HG03139 (cell line): ENCODE data around the gene ADAMTSL5.
"Not testable (repeated sequence)": the region's sequence is repeated elsewhere in the genome, so short reads cannot be mapped to it uniquely, and the experiment has no call there.

Experiments
- ATAC-seq: cut with Tn5 transposase; IDR thresholded peaks from one replicate; pipeline ENCODE4 v1.9.1; 2021; ENCODE audit not compliant: unreplicated experiment

ADAMTSL5 gene

DNA sequence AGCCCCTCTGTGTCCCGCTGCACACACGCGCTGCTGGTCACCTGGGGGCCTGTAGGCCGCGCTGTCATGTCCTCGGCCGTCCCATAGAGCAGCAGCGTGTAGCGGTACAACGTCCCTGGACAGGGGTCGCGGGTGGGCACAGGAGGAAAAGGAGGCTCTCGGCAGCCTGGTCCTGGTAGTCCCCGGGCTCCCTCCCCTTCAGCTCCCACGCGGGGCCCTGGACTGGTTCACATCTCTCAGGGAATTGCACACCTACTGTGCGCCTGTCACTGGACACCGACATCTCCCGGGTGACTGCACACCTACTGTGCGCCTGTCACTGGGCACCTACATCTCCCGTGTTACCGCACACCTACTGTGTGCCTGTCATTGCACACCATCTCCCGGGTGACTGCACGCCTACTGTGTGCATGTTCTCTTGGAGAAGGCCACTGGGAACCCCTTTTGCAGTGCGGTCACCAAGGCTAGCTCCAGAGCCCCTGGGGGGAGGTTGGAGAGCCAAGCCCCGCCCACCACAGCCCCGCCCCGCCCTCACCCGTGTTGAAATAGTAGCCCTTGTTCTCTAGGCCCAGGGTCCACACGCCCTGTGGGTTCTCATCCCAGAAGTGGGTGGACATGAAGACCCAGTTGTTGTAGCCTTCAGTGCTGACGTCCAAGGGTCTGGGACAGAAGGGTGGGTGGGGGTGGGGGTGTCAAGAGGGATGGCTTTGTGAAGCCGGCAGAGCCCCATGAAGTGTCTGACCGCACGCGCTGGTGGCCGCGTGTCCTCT is 30.3 kb downstream of the ADAMTSL5 start:
- no peak for ATAC-seq

DNA sequence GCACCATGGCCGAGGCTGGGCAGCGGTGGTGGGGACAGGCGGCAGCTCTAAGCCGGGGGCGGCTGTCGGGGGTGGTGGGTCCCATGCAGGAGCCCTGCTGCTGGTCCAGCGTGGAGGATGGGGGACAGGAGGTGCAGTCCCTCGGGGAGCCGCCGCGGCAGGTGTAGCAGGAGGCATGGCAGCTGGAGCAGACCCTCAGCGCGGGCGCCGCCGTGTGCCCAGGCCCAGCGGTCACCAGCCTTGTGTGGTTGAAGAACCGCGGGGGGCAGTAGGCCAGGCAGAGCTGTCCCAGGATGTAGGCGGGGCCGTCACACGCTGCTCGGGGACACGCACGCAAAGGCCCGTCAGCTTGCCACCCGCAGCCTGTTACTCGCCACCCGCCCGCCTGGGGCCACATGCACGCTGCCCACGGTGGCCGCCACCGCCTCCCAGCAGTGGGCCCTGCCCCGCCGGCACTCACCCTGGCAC is 30.9 kb downstream of the ADAMTSL5 start:
- no peak for ATAC-seq

DNA sequence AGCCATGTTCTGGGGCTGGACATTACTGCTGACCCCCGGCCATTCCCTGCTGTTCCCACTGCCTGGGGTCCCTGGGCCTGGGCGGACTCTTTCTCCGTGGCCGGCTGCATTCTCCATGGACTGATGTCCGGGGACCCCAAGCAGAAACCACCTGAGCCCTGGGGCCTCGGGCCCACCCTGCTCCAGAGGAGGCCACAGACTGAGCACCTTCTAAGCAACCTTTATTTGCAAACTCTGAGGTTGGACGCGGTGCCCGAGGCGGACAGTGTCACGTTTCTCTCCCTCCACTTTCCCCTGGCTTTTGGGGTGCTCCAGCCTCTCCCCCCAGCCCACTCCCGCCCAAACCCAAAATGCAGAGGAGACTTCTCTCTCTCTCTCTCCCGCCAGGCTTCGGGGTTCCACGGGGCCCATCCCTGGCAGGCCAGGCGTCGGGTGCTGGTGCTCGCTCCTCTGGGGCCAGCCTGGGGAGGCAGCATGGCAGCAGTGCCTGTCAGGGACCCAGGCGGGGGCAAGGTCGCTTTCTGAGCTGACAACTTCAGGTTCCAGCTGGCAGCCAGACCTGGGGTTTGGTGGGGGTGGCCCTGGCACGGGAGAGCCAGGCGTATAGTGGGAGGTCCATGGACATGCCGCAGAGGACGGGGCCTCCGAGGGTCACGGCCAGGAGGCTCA is 31.5 kb downstream of the ADAMTSL5 start:
- no peak for ATAC-seq

DNA sequence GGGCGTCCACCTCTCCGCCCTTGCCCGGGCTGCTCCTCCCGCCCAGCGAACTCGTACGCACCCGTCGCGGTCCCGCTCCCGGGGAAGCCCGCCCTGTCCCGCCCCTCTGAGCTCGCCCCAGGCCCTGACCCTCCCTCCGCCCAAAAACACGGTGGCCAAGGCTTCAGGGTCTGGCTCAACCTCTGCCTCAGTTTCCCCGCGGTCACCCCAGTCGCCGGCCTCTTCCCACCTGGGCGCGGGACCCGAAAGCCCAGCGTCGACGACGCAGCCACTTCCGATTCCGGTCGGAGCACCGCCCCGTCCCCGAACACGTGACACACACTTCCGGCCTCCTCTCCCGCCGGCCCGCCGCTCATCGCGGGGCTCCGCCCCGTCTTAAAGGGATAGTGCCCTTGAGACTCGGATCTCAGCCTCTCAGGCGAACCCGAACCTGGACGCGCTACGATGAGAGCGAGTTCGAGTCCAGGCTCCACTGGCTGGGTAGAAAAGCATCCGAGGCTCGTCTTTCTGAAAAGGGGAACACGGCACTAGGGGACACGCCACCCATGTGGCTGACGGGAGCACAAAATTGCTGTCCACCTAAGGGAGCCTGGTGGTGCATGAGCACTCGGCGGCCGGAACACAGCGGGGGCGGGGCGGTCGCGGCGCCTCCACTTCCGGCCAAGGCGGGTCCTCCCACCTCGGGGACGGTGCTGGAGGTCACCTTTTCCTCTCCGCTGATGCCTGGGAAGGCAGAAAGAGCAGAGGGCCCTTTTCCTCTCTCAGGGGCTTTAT is 33.7 kb downstream of the ADAMTSL5 start, which contains the start of gene C19orf25:
C19orf25 (minus strand) TSS at position 282 of the 774 bp plus-strand sequence. CDS start 312 bp downstream, outside the sequence.
- peak; percentile 69 for ATAC-seq

DNA sequence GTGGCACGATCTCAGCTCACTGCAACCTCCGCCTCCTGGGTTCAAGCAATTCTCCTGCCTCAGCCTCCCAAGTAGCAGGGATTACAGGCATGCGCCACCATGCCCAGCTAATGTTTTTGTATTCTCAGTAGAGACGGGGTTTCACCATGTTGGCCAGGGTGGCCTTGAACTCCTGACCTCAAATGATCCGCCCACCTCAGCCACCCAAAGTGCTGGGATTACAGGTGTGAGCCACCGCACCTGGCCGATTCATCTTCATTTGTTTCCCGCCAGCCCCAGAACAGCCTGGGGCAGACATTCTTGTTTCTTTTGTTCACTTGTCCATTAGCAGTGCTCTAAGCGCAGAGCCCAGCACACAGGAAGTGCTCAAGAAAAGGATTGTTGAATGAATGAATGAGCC is 35.8 kb downstream of the ADAMTSL5 start:
- ATAC-seq = not testable (repeated sequence)

DNA sequence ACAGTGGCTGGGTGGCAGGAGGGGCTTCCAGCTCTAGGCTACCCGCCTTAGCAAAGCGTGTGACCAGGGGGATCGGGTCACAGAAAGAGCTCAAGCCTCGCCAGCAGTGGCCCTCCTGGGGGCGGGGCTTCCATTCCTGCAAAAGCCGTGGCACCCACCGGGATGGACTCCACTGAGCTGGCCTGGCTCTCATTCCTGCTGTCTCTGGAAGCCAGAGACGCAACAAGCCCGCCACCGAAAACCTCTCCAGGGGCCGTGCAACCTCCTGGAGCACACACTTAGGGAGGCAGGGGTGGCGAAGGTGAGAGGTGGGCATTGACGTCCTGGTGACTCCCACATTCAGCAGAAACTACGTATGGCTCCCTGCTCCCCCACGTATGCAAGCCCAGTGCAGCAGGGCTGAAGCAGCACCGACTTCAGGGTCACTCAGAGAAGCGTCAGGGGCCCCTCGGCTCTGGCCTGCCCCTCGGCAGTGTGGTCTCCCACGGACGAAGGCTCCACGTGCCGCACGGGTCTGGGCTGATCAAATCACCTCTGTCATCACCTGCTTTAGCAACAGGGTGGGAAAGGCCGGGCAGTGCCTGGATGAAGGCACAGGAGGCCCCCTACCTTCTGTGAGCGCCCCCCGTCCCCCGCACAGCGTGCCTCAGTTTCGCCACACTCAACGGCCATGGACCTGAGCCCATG is 36.9 kb downstream of the ADAMTSL5 start:
- no peak for ATAC-seq

DNA sequence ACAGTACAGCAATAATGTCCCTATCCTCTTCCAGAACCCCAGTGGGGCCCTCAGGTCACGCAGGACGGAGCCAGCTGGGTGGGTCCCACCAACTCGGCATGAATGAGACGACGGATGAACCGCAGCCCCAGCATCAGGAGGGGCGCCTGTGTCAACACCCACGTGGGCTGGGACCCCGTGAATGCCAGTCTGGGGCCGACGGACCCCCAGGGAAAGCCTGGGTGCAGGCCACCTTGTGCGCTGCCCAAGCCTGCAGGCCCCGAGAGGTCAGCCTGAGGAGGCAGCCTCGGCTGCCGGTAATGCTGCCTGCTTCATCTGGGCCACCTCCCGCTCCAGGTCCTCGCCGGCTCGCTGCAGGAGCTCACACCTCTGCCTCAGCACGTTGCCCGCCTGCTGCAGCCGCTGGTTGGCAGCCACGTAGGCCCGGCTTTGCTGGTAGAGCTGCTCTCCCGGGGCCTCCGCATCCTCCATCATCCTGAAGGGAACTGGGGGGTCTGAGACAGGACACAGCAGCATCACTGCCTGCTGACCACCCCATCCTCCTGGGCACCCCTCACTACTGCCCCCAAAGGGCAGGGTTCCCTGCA is 38.0 kb downstream of the ADAMTSL5 start:
- ATAC-seq = no peak

DNA sequence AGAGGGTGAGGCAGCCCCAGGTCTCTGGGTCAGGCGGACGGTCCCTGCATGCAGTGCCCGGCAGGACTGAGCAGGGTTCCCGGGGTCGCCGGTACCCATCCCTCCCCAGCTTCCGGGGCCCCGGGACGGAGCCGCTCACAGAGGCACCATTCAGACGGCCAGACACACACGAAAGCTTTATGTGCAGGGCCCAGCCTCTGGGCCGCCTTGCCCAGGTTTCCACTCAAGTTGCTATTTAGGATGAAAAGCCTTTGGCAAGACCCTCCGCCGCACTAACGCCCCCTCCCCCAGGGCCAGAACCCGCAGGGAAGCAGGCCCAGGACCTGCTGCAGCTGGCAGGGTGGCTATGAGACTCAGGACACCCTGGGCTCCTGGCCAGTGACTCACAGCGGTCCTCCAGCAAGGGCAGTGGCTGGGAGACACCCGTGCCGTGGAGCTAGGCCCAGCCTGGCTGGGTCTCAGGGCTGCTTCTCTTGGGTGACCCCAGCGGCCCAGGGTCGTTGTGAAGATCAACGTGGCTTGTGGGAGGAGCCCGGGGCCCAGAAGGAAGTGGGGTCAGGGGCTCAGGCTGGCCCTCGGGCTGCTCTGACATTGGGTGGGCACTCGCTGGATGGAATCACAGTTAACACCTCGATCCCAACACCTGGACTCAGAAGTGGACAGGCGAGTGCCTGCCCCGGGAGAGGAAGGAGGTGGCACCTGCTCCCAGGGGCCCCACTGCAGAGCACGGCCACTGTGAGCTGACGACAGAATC is 38.6 kb downstream of the ADAMTSL5 start:
- no peak for ATAC-seq

DNA sequence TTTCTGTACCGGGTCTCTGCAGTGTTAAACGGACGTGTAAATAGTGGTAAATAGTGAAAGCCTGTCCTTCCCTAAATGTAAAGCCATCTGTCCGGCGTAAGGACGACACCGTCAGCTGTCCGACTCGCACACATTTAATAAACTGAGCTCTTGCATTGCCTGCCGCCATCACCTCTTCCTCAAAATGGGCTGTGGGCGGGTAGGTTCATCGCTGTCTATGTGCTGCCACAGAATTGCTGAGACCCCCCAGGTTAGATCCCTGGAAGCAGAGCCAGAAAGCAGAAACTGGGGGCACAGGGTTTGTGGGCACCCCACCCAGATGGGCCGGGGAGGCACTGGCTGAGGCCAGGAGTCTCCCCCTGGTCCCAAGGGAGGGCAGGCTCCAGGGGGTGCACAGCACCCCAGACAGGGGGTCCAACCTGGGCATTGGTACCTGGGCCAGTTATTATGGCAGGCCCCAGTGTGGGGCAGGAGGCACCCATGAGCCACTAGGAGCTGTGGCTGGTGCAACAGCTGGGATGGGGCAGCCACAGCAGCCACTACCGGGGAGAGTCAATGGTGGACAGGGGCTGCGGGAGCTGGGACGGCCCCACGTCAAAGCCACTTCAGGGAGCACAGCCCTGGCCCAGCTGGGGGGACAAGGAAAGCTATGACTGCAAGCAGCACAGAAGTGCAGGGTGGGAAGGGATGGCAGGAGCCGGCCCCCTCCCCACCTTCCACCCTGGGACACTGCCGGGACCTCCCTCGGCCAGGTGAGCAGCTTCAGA is 39.6 kb downstream of the ADAMTSL5 start:
- no peak for ATAC-seq

DNA sequence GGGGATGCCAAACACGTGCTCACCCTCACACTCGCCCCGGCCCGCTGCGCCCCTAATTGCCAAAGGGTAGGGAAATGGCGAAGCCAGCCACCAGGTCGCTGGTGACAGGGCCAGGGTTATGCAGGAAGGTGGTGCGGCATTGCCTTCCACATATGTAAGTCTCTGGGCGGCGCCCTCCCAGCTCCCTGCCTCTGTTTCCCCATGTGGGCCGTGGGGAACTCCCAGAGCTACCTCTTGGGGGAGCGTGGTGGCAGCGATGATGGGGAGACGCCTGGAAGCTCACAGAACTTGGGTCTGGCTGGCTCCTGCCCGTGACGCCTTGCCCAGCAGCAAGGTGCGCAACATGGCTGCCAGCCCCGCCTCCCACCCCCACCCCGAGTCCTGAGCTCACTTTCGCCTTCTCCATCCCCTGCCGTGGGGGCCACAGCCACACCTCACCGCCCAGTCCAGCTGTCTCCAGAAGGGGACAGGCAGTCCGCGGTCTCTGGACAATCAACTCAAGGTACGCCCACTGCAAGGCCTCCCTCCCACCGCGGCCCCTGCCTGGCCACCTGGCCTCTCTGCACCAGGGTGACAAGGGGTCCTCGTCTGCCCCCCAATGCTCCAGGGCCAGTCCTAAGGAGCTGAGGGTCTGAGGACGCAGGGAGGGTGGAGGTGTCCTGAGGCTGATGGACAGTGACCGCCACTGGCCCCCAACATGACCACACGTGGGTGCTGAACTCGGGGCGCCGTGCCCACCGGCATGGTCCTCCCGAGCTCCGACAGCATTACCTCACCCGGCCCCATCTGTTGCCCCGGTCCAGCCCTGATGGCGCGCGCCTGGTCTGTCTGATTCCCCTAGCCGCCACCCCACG is 40.4 kb downstream of the ADAMTSL5 start:
- ATAC-seq = no peak

DNA sequence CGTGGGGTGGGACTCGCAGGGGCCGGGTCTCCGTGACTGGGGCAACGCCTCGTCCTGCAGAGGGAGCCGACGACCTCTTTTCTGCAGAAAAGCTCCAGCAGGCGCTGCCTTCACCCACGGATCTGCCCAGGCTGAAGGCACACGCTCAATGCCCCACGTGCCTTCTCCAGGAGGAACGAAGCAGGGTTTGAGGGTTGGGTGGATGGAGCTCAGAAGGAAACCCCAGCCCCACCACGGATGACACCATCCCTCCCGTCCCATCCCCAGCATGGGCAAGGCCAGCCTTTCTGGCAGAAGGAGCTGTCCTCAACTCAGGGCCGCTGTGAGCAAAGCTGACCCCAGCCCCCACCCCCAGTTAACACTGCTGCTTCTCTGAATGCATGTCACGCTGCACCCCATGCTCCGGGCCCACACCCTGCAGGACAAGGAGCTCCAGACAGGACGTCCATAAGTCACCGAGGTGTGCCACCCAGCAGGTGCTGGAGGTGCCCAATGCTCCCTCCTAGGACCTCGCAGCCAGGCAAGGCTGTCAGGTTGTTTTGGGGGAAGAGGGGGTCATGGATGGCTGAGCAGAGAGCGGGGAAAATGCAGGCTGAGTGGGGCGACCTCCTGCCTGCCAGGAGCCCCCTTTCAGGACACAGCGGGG is 41.2 kb downstream of the ADAMTSL5 start:
- ATAC-seq = no peak

DNA sequence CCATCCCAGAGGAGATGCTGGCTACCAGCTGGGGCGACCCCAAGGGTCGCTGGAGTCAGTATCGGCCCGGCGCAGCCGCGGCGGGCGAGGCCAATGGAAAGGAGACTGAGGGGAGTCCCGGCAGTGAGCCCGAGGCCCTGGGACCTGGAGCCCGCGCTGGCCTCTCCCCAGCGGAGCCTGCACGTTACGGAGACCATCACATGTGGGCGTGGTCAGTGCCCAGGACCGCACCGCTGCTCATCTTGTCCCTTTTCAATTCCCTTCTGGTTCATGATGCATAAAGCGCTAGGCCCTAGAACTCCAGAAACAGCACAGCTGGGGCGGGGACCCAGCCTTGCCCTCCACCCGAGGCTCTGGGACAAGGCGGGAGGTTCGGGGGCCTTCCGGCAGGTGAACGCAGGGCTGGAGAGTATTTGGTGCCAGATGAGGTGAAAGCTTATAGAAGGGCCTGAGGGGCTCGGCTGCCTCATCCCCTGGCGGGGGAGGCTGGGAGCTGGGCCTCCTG is 41.8 kb downstream of the ADAMTSL5 start:
- no peak for ATAC-seq

DNA sequence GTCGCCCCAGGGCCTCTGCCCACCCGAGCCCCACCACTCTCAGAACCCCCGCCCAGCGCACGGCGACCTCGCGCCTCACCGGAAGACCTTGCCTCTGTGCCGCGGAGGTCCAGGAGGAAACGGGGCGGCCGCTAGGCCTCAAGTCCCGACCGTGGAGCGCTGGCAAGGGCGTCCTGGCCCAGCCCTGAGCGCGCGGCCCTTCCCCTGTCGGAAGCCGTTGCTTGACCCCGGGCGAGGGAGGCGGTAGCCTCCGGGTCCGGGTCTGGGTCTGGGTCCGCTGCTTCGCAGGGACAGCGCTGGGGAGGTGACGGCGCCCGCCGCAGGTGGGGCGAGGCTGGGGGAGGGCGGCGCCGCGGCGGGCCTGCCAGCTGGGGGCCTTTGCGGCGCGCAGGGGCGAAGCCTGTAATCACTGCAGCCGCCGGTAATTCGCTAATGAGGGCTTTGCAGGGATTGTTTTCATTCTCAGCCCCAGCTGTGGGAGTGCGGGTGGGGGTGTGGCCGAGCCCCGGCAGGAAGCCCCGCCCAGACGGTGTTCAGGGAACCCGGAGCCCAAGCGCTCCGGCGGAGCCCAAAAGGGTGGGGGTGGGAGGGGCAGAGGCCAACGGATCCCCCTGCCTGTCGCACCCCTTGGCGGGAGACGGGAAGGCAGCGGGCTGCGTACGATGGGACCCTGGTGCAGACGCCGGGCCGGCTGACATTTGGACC is 42.4 kb downstream of the ADAMTSL5 start:
- no peak for ATAC-seq

DNA sequence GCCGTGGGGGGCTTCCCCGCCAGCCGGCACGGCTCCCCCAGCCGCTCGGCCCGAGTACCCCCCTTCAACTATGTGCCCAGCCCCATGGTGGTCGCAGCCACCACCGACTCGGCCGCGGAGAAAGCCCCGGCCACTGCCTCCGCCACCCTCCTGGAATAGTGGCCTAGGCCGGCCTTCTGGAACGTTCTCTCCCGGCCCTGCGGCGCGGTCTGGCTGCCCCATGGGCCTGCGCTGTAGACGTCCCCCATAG is 42.8 kb downstream of the ADAMTSL5 start:
- ATAC-seq = no peak

DNA sequence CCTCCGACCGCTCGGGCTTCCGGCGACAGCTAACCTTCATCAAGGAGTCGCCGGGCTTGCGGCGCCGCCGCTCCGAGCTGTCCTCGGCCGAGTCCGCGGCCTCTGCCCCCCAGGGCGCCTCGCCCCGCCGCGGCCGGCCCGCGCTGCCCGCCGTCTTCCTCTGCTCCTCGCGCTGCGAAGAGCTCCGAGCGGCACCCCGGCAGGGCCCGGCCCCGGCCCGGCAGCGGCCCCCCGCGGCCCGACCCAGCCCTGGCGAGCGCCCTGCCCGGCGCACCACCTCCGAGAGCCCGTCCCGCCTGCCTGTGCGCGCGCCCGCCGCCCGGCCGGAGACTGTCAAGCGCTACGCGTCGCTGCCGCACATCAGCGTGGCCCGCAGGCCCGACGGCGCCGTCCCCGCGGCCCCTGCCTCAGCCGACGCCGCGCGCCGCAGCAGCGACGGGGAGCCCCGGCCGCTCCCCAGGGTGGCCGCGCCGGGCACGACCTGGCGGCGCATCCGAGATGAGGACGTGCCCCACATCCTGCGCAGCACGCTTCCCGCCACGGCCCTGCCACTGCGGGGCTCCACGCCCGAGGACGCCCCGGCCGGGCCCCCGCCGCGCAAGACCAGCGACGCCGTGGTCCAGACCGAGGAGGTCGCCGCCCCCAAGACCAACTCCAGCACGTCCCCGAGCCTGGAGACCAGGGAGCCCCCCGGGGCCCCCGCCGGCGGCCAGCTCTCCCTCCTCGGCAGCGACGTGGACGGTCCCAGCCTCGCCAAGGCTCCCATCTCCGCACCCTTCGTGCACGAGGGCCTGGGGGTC is 43.4 kb downstream of the ADAMTSL5 start:
- no peak for ATAC-seq

DNA sequence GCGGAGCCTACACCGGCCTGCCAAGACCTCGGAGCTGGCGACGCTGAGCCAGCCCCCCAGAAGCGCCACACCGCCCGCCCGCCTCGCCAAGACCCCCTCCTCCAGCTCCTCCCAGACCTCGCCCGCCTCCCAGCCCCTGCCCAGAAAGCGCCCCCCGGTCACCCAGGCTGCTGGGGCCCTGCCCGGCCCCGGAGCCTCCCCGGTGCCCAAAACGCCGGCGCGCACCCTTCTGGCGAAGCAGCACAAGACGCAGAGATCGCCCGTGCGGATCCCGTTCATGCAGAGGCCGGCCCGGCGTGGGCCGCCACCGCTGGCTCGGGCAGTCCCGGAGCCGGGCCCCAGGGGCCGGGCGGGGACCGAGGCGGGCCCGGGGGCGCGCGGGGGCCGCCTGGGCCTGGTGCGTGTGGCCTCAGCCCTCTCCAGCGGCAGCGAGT is 44.0 kb downstream of the ADAMTSL5 start:
- no peak for ATAC-seq
